Epidermal melanocyte (primary cell): Measurements from ENCODE around the gene PER2.
A peak's percentile ranks its signal among the peaks of the same experiment; 100 is the strongest.

Source experiments
- DNase-seq: peaks from one replicate; pipeline ENCODE4 v3.0.0; 2011; ENCODE audit warnings: low spot score; ENCODE audit not compliant: insufficient read length

Gene PER2

DNA sequence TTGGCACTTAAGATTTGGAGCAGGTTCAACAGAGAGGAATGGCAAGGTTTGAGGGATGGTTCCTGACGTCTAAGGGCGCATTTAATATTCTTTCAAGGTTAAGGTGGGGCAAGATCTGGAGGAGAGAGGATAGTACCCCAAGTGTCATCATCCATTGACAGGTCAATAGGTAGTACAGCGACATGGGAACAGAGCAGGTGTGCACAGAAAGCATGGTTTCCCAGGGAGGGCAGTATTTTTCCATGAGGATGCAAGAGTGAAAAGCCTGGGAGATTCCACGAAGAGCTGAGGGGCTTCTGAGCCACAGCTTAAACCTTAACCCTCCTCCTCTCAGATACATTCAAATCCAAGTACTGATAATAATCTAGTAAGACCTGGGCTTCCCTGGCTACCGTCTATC is 57.7 kb downstream of the PER2 start:
- DNase-seq = no peak

DNA sequence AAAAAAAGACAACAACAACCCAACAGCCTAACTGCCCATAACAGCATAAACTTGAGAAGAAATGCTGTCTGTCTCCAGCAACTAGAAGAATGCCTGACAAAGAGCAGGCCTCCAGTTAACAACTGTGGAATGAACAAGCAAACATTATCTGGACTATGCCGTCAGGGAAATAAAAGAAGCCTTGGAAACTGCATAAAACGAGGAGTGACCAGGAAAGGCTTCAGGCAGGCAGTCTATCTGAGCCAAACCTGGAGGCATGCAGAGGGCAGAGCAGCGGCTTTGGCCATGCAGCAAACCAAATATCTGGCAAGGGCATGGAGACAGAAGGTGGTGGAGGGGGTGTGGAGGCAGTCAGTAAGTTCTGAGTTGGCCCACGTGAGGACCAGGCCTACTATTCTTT is 59.7 kb downstream of the PER2 start:
- DNase-seq = peak; percentile 93

- DNase-seq = no peak
Measured at GRCh38 chr2:238227587-238228032, 60.8 kb downstream of the PER2 start.

GRCh38 chr2:238226698-238227586 is 61.5 kb downstream of the PER2 start:
- no peak for DNase-seq

DNA sequence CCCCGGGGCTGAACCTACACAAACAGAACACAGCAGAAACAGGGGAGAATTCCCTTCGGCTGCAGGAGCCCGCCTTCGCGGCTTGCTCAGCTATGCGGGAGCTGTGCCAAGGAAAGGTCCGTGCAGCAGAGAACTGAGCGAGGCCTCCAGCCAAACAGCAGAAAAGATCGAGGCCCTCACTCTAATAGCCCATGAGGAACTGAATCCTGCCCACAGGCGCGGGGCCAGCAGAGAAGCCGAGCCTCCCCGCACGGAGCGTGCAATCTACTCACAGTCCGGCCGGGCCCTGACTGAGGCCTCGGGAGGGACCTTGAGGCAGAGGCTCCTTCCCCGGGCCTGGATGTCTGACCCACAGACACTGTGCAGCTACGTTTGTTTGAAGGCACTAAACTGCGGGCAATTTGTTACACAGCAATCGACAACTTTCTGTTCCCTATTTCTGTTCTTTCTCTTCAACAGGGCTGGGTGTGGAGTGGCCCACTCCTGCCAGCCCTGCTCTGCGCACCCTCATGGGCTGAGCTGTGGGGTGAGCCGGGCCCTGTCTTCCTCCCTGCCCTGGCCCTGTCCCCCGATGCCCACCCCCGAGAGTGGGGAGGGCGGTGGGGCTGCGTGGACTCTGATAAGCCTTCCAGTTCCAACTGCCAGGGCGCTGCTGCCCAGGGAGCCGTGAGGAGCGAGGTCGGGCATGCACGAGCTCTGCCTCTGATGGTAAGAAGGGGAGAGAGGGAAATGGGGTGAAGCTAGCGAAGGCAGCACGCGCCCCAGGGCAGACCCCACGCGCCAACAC is 62.3 kb downstream of the PER2 start:
- DNase-seq = no peak

- no peak for DNase-seq
Measured at GRCh38 chr2:238225121-238225520, 63.3 kb downstream of the PER2 start.

DNA sequence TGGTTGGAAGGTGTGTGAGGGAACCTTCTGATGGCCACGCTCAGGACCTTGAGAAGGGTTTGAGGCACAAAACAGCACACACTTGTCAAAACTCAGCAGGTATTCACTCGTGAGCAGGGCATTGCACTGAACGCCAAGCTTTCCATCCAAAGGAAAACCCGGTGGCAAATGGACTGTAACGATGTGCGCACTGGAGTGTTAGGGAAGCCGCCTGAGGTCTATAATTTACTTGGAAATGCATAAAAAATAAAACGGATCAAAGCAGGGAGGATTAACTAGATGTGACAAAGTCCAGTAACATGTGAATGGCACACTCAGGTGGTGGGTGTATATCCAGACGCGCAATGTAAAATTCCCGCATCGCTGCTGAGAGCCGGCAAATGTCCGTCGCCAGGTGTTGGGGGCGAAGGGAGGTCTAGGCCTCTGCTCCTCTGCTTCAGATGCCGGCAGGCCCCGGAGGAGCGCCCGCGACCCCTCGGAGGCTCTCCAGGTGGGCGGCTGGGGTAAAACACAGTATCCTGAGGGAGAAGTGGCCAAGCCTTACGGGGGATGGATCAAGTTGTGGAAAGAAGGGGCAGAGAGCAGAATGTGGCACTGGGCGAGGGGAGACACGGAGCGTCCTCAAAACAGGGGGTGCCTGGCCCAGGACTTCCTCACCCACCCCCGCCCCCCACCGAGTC is 63.9 kb downstream of the PER2 start:
- DNase-seq = no peak

DNA sequence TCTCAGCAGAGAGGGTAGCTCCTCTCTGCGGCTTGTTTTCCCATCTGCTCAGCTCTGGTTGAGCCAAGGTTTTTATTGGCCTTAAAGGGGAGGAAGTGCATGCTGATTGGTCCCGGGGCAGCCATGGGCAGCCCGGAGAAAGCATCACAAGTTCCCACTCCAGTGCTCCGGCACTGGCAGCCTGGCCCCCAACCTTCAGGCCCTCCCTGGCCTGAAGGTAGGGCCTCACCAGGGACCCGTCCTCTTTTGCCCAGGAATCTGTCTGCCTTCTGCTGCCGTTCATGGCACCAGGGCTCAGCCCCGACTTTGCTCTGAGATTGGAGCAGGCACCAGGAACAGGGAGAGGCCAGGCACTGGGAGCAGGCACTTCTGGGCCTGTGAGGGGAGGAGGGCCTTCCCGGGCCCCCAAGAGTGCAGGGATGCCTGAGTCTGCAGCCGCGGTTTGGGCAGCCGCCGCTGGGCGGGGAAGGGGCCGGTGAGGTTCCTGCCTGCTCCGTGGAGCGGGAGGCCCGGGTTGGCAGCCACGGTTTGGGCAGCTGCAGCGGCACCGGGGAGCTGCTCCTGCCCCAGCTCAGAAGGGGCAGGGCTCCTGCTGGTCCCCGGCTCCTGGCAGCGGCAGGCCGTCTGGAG is 67.4 kb downstream of the PER2 start:
- no peak for DNase-seq

GRCh38 chr2:238220274-238220891 is 68.0 kb downstream of the PER2 start:
- DNase-seq = no peak

- no peak for DNase-seq
Measured at GRCh38 chr2:238216651-238217184, 71.7 kb downstream of the PER2 start.

DNA sequence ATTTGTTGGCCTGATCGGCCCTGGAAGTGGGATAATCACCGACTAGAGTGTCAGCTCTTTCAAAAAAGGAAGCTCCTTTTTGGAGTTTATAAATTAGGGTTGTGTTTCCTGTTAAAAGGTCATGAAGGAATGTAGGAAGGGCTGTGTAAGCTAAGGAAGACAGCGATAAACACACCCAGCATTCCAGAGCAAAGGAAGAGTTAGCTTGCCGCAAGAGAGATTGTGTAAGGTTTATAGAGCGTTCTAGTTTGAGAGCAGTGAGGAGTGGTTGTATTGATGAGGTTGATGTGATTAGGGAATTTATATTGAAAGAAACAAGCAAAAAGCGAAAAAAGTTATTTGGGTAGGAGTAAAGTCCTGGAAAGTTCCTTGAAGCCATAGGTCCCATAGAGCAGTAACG is 81.4 kb downstream of the PER2 start:
- DNase-seq = no peak

GRCh38 chr2:238203973-238204683 is 84.3 kb downstream of the PER2 start:
- no peak for DNase-seq

GRCh38 chr2:238203094-238203972 is 85.1 kb downstream of the PER2 start, which contains the start of gene ILKAP:
Gene ILKAP (minus strand): TSS chr2:238203695. CDS start chr2:238203553, 142 bp downstream.
- peak; percentile 99 for DNase-seq

DNA sequence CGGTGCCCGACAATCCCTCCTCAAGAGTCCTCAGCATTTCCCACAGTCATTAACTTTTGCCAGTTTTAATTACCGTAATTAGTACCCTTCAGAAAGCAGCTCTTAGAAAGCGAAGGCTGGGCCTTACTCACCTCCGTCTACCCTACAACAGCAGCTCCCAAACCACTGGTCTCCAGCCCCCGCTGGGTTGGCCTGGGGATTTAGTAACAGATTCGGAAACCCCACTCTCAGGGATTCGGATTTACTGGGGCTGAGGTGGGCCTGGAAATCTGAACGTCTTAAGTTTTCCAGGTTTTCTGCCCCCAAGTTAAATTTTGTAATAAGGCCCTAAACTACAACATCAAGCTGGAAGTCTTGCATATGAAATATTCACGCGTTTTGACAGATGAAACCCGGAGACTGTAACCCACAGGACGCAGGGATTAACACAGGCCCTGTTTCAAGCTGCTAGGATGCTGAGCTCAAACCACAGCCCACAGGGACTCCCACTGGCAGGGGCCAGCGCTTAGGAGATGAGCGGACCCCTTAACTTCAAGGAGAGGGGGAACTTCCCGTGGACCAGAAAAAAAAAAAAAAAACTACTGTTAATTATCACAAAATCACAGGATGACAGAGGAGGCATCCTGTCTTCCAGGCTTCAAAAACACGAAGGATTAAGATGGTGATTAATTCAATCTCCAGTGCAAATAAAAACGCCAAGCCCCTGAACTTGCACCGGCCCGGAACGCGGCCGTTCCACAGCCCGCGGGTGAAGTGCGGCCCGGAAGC is 85.9 kb downstream of the PER2 start:
- DNase-seq = no peak
